ENCODE data around the gene CPEB1.

CPEB1 gene

GRCh38 chr15:82595203-82595602 lies 52.0 kb downstream of the CPEB1 start:
- no peak for DNase-seq (ENCODE audit: low spot score)

GRCh38 chr15:82587805-82588204 lies 59.4 kb downstream of the CPEB1 start:
- DNase-seq (ENCODE audit: low spot score): no peak

GRCh38 chr15:82585072-82585471 lies 62.1 kb downstream of the CPEB1 start:
- no peak for DNase-seq (ENCODE audit: low spot score)

- no peak for DNase-seq (ENCODE audit: low spot score)
Observed at GRCh38 chr15:82580713-82581112, 66.5 kb downstream of the CPEB1 start.

- DNase-seq (ENCODE audit: low spot score): no peak
Observed at GRCh38 chr15:82575335-82575734, 71.8 kb downstream of the CPEB1 start.

- no peak for DNase-seq (ENCODE audit: low spot score)
Observed at GRCh38 chr15:82572986-82573385, 74.2 kb downstream of the CPEB1 start.

GRCh38 chr15:82572311-82572710 lies 74.9 kb downstream of the CPEB1 start:
- DNase-seq (ENCODE audit: low spot score): no peak

- DNase-seq (ENCODE audit: low spot score): peak; percentile 73
Observed at GRCh38 chr15:82571722-82572222, 75.4 kb downstream of the CPEB1 start.

GRCh38 chr15:82570721-82571508 lies 76.2 kb downstream of the CPEB1 start:
- DNase-seq (ENCODE audit: low spot score): no peak

- no peak for DNase-seq (ENCODE audit: low spot score)
Observed at GRCh38 chr15:82569834-82570233, 77.3 kb downstream of the CPEB1 start.

GRCh38 chr15:82568986-82569385 lies 78.2 kb downstream of the CPEB1 start:
- no peak for DNase-seq (ENCODE audit: low spot score)

GRCh38 chr15:82567661-82568060 lies 79.5 kb downstream of the CPEB1 start:
- DNase-seq (ENCODE audit: low spot score): no peak

GRCh38 chr15:82566690-82567089 lies 80.5 kb downstream of the CPEB1 start:
- no peak for DNase-seq (ENCODE audit: low spot score)

GRCh38 chr15:82558502-82558901 lies 88.7 kb downstream of the CPEB1 start:
- no peak for DNase-seq (ENCODE audit: low spot score)

GRCh38 chr15:82556315-82557035 lies 90.7 kb downstream of the CPEB1 start:
- DNase-seq (ENCODE audit: low spot score): no peak

GRCh38 chr15:82554849-82555248 lies 92.3 kb downstream of the CPEB1 start:
- no peak for DNase-seq (ENCODE audit: low spot score)

- no peak for DNase-seq (ENCODE audit: low spot score)
Observed at GRCh38 chr15:82554351-82554750, 92.8 kb downstream of the CPEB1 start.

GRCh38 chr15:82553846-82554245 lies 93.3 kb downstream of the CPEB1 start:
- DNase-seq (ENCODE audit: low spot score): no peak

- no peak for DNase-seq (ENCODE audit: low spot score)
Observed at GRCh38 chr15:82552861-82553260, 94.3 kb downstream of the CPEB1 start.

GRCh38 chr15:82551646-82552247 lies 95.4 kb downstream of the CPEB1 start:
- no peak for DNase-seq (ENCODE audit: low spot score)

GRCh38 chr15:82549199-82549665 lies 97.9 kb downstream of the CPEB1 start:
- DNase-seq (ENCODE audit: low spot score): no peak

GRCh38 chr15:82548700-82549099 lies 98.5 kb downstream of the CPEB1 start:
- no peak for DNase-seq (ENCODE audit: low spot score)

GRCh38 chr15:82545478-82545877 lies 101.7 kb downstream of the CPEB1 start:
- no peak for DNase-seq (ENCODE audit: low spot score)

Data from ecto neural progenitor cell (in vitro differentiated cells).